ENCODE data around the gene TFE3. TPM values are rescaled to one million over a fixed set of nuclear protein-coding genes. Genes with fewer than 3 reads are reported as not detected.
A peak's percentile ranks its signal among the peaks of the same experiment; 100 is the strongest.

The TFE3 gene
- total RNA-seq, 1 experiment from 2014 or later, result 56.8 TPM

DNA sequence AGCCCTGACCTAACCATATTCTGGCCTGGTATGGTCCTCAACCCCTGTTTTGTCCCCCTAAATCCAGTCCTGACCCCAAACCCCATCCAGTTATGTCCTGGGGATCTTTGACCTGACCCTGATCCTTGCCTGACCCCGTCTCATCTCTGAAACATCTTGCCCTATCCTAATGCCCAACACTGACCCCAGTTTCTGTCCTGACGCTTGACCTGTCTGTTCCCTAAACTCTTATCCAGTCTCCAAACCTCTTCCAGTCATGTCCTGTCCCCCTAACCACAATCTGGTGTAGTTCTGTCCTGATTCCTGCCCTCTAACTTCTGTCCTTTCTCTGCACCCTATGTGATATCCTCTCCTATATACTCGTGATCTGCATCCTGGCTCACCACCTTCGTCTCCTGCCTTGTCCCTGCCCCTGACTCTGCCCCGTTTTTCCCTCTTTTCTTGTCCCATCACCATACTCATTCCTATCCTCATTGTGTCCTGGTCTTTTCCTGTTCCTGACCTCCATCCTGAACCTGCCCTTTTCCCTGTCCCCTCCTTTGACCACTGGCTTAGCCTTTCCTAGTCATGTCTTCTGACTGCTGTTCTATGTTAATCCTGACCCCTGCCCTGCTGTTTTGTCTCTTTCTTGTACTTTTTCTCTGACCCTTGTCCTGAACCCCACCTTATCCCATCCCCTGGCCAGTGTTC is 11.1 kb upstream of the TFE3 start:
- no peaks in the 10 kb centered on the region for H3K4me1 ChIP-seq (ENCODE audit: insufficient read depth, low read length, poor library complexity, severe bottlenecking)
- ChIA-PET CTCF (no interaction called here), POLR2A (ENCODE audit: low non-redundant PET) (no interaction called here)
- H3K27me3 ChIP-seq (replicated peaks; ENCODE audit: insufficient read depth, low read depth, low read length, poor library complexity), result no peaks in the 10 kb centered on the region
- no peak for DNase-seq (ENCODE audit: low spot score)
- peak overlapping the region; percentile 83 for H3K27ac ChIP-seq (ENCODE audit: low read depth, low read length, poor library complexity, severe bottlenecking)
- no peaks in the 10 kb centered on the region for H3K9me3 ChIP-seq (ENCODE audit: low read depth, low read length, poor library complexity, severe bottlenecking)
- intact Hi-C loops (cut with micrococcal nuclease; ENCODE audit: unreplicated experiment), result no loop called here
- no peaks in the 10 kb centered on the region for H3K36me3 ChIP-seq (ENCODE audit: insufficient read depth, low read length, poor library complexity, severe bottlenecking)
- TF ChIP-seq EZH2 (IDR thresholded peaks at IDR 0.05; ENCODE audit: borderline replicate concordance, low read depth, low read length, poor library complexity, severe bottlenecking) (no peak), CTCF (conservative IDR thresholded peaks at IDR 0.05; ENCODE audit: low read depth, low read length) (no peak)
- peak overlapping the region; percentile 66 for H3K4me3 ChIP-seq (ENCODE audit: low read depth, low read length, poor library complexity, severe bottlenecking)
- no TSS peak for BruUV-seq (replicated peaks)

- H3K4me1 ChIP-seq (ENCODE audit: insufficient read depth, low read length, poor library complexity, severe bottlenecking), result no peaks in the 10 kb centered on the region
- TF ChIP-seq EZH2 (IDR thresholded peaks at IDR 0.05; ENCODE audit: borderline replicate concordance, low read depth, low read length, poor library complexity, severe bottlenecking) (no peak), CTCF (conservative IDR thresholded peaks at IDR 0.05; ENCODE audit: low read depth, low read length) (no peak)
- H3K4me3 ChIP-seq (ENCODE audit: low read depth, low read length, poor library complexity, severe bottlenecking), result peak overlapping the region; percentile 66
- intact Hi-C loops (cut with micrococcal nuclease; ENCODE audit: unreplicated experiment), result no loop called here
- H3K36me3 ChIP-seq (ENCODE audit: insufficient read depth, low read length, poor library complexity, severe bottlenecking), result no peaks in the 10 kb centered on the region
- H3K27ac ChIP-seq (ENCODE audit: low read depth, low read length, poor library complexity, severe bottlenecking), result peak overlapping the region; percentile 83
- CTCF ChIA-PET, result no interaction called here
- POLR2A ChIA-PET (ENCODE audit: low non-redundant PET), result interaction anchor here (0.6 kb wide), 1 partner anchor 13 kb away, joined by 5 read pairs; no protein-coding TSS in a partner anchor
- H3K27me3 ChIP-seq (replicated peaks; ENCODE audit: insufficient read depth, low read depth, low read length, poor library complexity), result no peaks in the 10 kb centered on the region
- DNase-seq (ENCODE audit: low spot score), result peak; percentile 87
- no TSS peak for BruUV-seq (replicated peaks)
- no peaks in the 10 kb centered on the region for H3K9me3 ChIP-seq (ENCODE audit: low read depth, low read length, poor library complexity, severe bottlenecking)
Measured at GRCh38 chrX:49053223-49054072, 10.3 kb upstream of the TFE3 start.

- H3K9me3 ChIP-seq (ENCODE audit: low read depth, low read length, poor library complexity, severe bottlenecking), result no peaks in the 10 kb centered on the region
- H3K4me1 ChIP-seq (ENCODE audit: insufficient read depth, low read length, poor library complexity, severe bottlenecking), result peaks cover 11% of the 10 kb centered on the region
- no peaks in the 10 kb centered on the region for H3K27me3 ChIP-seq (replicated peaks; ENCODE audit: insufficient read depth, low read depth, low read length, poor library complexity)
- TF ChIP-seq EZH2 (IDR thresholded peaks at IDR 0.05; ENCODE audit: borderline replicate concordance, low read depth, low read length, poor library complexity, severe bottlenecking) (no peak), CTCF (conservative IDR thresholded peaks at IDR 0.05; ENCODE audit: low read depth, low read length) (no peak)
- no peak for DNase-seq (ENCODE audit: low spot score)
- peak overlapping the region; percentile 39 for H3K4me3 ChIP-seq (ENCODE audit: low read depth, low read length, poor library complexity, severe bottlenecking)
- CTCF ChIA-PET, result no interaction called here
- intact Hi-C loops (cut with micrococcal nuclease; ENCODE audit: unreplicated experiment), result loop anchor here (1.0 kb wide), 1 partner anchor 127 kb away; no protein-coding TSS in a partner anchor
- POLR2A ChIA-PET (ENCODE audit: low non-redundant PET), result no interaction called here
- peaks cover 6% of the 10 kb centered on the region for H3K36me3 ChIP-seq (ENCODE audit: insufficient read depth, low read length, poor library complexity, severe bottlenecking)
- H3K27ac ChIP-seq (ENCODE audit: low read depth, low read length, poor library complexity, severe bottlenecking), result peak overlapping the region; percentile 64
- no TSS peak for BruUV-seq (replicated peaks)
Measured at GRCh38 chrX:49043987-49044281, 777 bp upstream of the TFE3 start.
